HFFc6 (cell line): ENCODE results near the gene CDH2. TPM values are rescaled to one million over a fixed set of nuclear protein-coding genes. Genes with fewer than 3 reads are reported as not detected.

ENCODE experiments used
- DNase-seq: peaks from one replicate; pipeline ENCODE4 v3.0.0-alpha.2; 2018
- H3K27ac Mint-ChIP-seq: 2 replicates; pipeline ENCODE4 v1.8.0; 2020; ENCODE audit warnings: mild to moderate bottlenecking, mixed read lengths
- H3K27me3 Mint-ChIP-seq: 2 replicates; pipeline ENCODE4 v1.8.0; 2021; ENCODE audit warnings: mild to moderate bottlenecking, moderate library complexity, mixed read lengths; ENCODE audit not compliant: insufficient read depth
- H3K36me3 Mint-ChIP-seq: 2 replicates; pipeline ENCODE4 v1.8.0; 2021; ENCODE audit warnings: low read depth, mixed read lengths
- H3K4me1 Mint-ChIP-seq: 2 replicates; pipeline ENCODE4 v1.8.0; 2020; ENCODE audit warnings: low read depth, mixed read lengths
- H3K4me3 Mint-ChIP-seq: 2 replicates; pipeline ENCODE4 v1.8.0; 2020; ENCODE audit warnings: mild to moderate bottlenecking, moderate library complexity, mixed read lengths
- H3K9me3 Mint-ChIP-seq: 2 replicates; pipeline ENCODE4 v1.8.0; 2020; ENCODE audit warnings: mild to moderate bottlenecking, mixed read lengths
- CTCF ChIP-seq: fragments of 200-600 bp; sonication (generic); IDR thresholded peaks from 2 replicates; pipeline ENCODE4 v1.5.0; 2021; ENCODE audit warnings: antibody characterized with exemption, mild to moderate bottlenecking
- total RNA-seq, 6 experiments: library from RNA; stranded (reverse); fragmentation: NEBNext Ultra II Directional; extraction: Animal tissue kit (Norgen Biotek cat#: 25700); gene quantifications; 2 replicates in 1 of 6; 3 replicates in 5 of 6; pipeline ENCODE4 v1.2.3, GENCODE V29; 2021

The CDH2 gene
- total RNA-seq, 6 experiments from 2014 or later: 194 to 317 (median 206) TPM

- Mint-ChIP-seq H3K36me3 (peaks cover 18% of the 10 kb centered on the region), H3K27ac (no peak overlapping the region), H3K4me1 (peaks cover 73% of the 10 kb centered on the region), H3K9me3 (no peaks in the 10 kb centered on the region), H3K4me3 (no peak overlapping the region), H3K27me3 (no peaks in the 10 kb centered on the region)
- TF ChIP-seq CTCF: no peak
- DNase-seq: no peak
Observed at GRCh38 chr18:28151434-28151833, 25.5 kb downstream of the CDH2 start.

GRCh38 chr18:28150925-28151324 lies 26.0 kb downstream of the CDH2 start:
- no peak overlapping the region for H3K4me3 Mint-ChIP-seq
- no peak for TF ChIP-seq CTCF
- no peaks in the 10 kb centered on the region for H3K27me3 Mint-ChIP-seq
- no peak for DNase-seq
- no peaks in the 10 kb centered on the region for H3K9me3 Mint-ChIP-seq
- H3K36me3 Mint-ChIP-seq: peaks cover 18% of the 10 kb centered on the region
- peaks cover 73% of the 10 kb centered on the region for H3K4me1 Mint-ChIP-seq
- no peak overlapping the region for H3K27ac Mint-ChIP-seq

- peaks cover 18% of the 10 kb centered on the region for H3K36me3 Mint-ChIP-seq
- TF ChIP-seq CTCF: no peak
- no peaks in the 10 kb centered on the region for H3K27me3 Mint-ChIP-seq
- H3K9me3 Mint-ChIP-seq: no peaks in the 10 kb centered on the region
- no peak overlapping the region for H3K27ac Mint-ChIP-seq
- no peak overlapping the region for H3K4me3 Mint-ChIP-seq
- peaks cover 65% of the 10 kb centered on the region for H3K4me1 Mint-ChIP-seq
- DNase-seq: no peak
Observed at GRCh38 chr18:28149810-28150420, 27.0 kb downstream of the CDH2 start.

GRCh38 chr18:28147674-28148171 lies 29.2 kb downstream of the CDH2 start:
- H3K27ac Mint-ChIP-seq: no peak overlapping the region
- peaks cover 27% of the 10 kb centered on the region for H3K36me3 Mint-ChIP-seq
- peaks cover 61% of the 10 kb centered on the region for H3K4me1 Mint-ChIP-seq
- H3K4me3 Mint-ChIP-seq: no peak overlapping the region
- no peaks in the 10 kb centered on the region for H3K9me3 Mint-ChIP-seq
- DNase-seq: no peak
- no peaks in the 10 kb centered on the region for H3K27me3 Mint-ChIP-seq
- no peak for TF ChIP-seq CTCF

GRCh38 chr18:28143725-28144124 lies 33.2 kb downstream of the CDH2 start:
- peaks cover 49% of the 10 kb centered on the region for H3K36me3 Mint-ChIP-seq
- no peaks in the 10 kb centered on the region for H3K9me3 Mint-ChIP-seq
- no peaks in the 10 kb centered on the region for H3K27me3 Mint-ChIP-seq
- no peak overlapping the region for H3K4me3 Mint-ChIP-seq
- H3K27ac Mint-ChIP-seq: no peak overlapping the region
- H3K4me1 Mint-ChIP-seq: peaks cover 58% of the 10 kb centered on the region
- TF ChIP-seq CTCF: no peak
- no peak for DNase-seq
